Skin epidermis (tissue), 12 donors: ENCODE results near the gene UAP1L1.
"Not testable (repeated sequence)": the region's sequence is repeated elsewhere in the genome, so short reads cannot be mapped to it uniquely, and the experiment has no call there.

Source experiments
- H3K27ac ChIP-seq, 21 experiments: fragments of 200-600 bp; sonication (generic) in 11 of 21; one replicate each; pipeline ENCODE4 v1.5.0; 2020; ENCODE audit warnings: mild to moderate bottlenecking in 3 of 21, inconsistent platforms in 2 of 21, moderate library complexity in 2 of 21
- H3K4me3 ChIP-seq, 7 experiments: fragments of 200-600 bp; sonication (generic) in 2 of 7; one replicate each; pipeline ENCODE4 v1.5.0; 2020; ENCODE audit warnings: inconsistent platforms in 2 of 7, mild to moderate bottlenecking in 2 of 7, moderate library complexity in 1 of 7

UAP1L1 gene

DNA sequence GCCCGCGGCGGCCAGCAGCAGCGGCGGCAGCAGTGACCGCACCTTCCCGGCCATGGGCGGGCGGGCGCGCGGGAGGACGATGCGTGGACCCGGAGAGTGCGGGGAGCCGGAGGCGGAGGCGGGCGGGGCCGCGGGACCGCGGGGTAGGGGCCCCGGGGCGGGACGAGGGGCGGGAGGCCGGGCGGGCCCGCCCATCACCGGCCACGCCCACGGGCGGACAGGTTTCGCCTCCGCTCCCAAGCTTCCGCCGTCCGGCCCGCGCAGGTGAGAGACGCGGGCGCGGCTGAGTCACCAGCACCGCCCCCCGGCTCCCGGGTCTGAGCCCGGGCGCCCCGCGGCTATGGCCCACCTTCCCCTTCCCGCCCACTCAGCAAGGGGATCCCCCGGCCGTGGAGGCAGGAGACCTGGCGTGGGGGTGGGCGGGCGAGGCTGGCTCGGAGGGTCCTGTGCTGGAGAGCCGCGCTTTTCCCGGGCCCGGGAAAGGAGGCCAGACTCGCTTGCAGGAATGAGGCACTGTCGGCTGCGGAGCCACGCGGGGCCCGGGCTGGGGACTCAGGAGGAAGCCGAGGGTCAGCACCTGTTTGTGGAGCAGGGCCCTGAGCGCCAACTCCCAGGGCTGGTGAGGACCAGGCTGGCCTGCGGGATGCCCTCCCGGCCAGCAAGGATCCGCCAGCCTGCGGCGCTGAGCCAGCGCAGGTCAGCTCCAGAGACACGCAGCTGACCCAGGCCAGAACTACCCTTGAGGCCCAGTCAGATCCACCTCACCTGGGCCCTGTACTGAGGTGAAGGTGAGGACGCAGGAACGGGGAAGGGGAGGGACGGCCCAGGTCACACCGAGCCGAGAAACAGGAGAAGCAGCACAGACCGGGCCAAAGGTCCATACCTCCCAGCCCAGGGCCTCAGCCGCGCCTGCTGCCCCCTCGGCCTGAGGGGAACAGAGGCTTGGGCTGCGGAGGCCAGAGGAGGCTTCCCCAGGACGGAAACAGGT is 23.1 kb upstream of the UAP1L1 start, which contains the start of gene ENTPD2:
Gene ENTPD2, minus strand, starts transcription at position 118 of the 988 bp plus-strand sequence. Its CDS starts 64 bp downstream, at position 54.
- Histone ChIP-seq H3K4me3 (peak within 1 kb of the TSS; percentile 17 to 58 (median 28)), H3K27ac (peak within 1 kb of the TSS in 11 of 21 experiments; percentile 28 to 67 (median 57))

DNA sequence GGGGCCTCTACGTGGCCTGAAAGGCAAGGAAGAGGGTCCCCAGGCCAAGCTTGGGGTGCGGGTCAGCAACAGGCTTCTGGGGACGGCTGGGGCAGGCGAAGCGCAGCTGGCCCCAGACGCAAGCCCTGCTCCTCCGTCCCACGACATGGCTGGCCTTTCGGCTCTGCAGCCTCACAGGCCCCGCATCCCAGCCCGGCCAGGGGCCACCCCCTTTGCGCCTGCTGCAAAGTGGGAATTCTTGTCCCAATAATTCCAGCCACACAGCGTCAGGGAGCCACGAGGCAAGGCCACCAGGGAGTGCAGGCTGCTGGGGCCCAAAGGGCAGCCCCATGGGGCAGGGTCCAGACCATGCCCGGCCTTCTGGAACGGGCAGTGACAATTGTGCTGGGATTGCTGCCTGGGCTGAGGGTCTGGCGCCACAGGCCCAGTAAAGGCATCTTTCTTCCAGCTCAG is 22.4 kb upstream of the UAP1L1 start:
- no peak overlapping the region for H3K4me3 ChIP-seq
- H3K27ac ChIP-seq: peak overlapping the region in 9 of 21 experiments; percentile 2 to 67 (median 55)

DNA sequence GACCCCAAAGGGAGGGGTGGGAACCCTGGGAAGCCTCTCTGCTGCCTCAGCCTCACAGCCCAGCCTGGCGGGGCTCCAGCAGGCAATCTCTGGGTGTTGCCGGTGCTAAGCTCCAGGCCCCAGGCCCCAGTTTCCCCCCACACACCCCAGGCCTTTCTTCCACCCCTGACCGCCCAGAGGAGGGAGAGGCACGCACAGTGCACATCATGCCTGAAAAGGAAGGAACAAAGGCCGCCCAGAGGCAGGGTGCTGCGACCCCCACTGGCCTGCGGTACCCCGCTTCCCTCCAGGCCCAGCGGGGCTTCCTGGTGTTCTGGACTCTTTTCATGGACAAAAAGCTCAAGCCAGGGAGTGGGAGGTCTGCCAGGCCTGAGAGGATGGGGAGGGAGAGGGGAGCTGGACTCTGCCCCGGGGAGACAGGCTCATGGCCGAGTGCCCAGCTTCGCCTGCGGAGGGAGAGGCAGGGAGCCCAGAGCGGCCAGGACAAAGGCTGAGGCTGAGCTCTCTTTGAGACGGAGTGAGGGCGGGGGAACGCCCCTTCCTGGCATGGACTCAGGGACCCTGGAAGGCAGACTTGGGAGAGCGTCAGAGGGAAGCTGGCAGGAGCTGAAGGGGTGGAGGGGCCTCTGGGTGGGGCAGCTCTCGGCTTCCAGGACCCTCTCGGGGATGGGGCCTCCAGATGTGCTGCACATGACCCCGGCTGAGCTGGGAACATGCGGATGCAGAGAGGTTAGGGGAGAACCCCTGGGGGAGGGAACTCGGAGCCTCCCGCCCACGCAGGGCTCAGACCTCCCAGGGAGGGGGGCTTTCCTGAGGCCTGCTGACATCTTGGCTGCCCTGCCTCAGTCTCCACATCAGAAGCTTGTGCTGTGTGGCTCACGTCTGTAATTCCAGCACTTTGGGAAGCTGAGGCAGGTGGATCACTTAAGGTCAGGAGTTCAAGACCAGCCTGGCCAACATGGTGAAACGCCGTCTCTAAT is 21.6 kb upstream of the UAP1L1 start:
- peak overlapping the region in 8 of 21 experiments; percentile 17 to 67 (median 54) for H3K27ac ChIP-seq
- no peak overlapping the region for H3K4me3 ChIP-seq

DNA sequence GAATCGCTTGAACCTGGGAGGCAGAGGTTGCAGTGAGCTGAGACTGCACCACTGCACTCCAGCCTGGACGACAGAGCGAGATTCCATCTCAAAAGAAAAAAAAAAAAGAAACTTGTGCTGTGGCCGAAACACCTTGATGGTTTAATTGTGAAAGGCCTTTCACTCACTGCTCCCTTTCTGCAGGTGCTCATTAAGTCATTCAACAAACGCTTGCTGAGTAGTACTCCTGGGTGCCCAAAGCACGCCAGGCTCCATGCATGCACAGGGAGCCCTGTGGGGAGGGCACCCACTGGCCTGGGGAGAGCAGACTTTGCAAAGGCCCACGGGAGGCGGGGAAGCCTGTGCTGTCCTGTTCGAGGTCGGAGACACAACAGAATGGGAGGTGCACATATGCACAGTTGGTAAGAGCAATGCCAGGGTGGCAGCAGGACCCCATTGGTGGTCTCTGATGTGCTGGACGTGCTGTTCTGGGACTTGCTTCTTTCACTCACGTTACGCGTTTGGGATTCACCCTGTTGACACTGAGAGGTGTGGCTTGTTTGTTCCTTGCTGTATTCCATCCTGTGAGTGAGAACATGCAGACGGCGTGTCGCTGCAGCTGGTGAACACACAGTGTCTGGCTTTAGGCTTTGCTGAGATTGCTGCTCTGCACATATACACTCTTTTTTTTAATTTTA is 20.4 kb upstream of the UAP1L1 start:
- H3K27ac ChIP-seq: no peak overlapping the region
- H3K4me3 ChIP-seq: no peak overlapping the region

DNA sequence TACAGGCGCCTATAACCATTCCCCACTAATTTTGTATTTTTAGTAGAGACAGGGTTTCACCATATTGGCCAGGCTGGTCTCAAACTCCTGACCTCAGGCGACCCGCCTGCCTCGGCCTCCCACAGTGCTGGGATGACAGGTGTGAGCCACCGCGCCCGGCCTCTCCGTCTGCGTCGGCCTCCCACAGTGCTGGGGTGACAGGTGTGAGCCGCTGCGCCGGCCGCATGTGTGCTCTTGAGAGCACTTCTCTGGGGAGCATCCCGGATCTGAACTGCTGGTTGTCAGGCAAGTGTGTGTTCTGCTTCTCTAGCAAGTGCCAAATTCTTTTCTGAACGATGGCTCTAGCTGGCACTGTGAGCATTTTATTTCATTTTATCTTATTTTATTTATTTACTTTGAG is 19.8 kb upstream of the UAP1L1 start:
- Histone ChIP-seq H3K4me3 (no peak overlapping the region), H3K27ac (no peak overlapping the region)

DNA sequence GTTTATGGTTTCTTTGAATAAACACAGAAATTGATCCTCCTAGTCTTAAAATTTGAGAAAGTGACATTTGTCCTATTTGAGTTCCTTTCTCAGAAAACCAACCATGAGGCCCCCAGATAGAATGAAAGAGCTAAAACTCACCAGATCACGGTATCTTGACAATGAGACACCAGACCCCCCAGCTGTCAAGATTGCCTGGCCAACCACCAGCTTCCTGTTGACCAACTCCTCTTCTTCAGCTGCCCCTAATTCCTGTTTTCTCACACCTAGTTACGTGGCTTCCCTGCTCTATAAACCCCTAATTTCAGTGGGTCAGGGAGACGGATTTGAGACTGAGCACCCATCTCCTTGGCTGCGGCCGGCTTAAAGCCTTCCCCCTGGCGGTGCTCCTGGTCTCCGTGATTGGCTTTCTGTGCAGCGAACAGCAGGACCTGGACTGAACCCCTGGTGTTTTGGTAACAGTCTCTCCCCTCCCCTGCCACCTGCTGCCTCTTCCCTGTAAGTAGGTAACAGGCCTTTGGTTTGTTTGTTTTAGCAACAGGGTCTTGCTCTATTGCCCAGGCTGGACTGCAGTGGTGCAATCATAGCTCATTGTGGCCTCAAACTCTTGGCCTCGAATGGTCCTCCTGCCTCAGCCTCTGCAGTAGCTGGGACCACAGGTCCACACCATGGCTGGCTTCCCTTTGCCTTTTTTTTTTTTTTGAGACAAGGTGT is 18.6 kb upstream of the UAP1L1 start:
- Histone ChIP-seq H3K4me3 (no peak overlapping the region), H3K27ac (no peak overlapping the region)

DNA sequence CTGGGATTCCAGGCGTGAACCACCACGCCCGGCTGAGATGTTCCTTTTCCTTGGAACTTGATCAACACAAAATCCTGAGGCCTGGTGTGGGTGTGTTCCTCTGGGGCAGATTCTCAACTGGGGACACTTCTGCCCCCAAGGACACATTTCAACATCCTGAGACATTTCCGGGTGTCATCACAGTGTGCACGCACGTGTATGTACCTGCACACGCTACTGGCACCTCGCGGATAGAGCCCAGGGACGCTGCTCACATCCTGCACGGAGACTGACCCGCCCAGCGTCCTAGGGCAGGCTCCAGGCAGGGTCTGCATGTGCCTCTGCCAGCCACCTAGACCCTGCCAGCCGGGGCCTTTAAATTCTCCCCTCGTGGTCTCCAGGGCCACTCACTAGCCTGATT is 14.9 kb upstream of the UAP1L1 start:
- no peak overlapping the region for H3K4me3 ChIP-seq
- no peak overlapping the region for H3K27ac ChIP-seq

DNA sequence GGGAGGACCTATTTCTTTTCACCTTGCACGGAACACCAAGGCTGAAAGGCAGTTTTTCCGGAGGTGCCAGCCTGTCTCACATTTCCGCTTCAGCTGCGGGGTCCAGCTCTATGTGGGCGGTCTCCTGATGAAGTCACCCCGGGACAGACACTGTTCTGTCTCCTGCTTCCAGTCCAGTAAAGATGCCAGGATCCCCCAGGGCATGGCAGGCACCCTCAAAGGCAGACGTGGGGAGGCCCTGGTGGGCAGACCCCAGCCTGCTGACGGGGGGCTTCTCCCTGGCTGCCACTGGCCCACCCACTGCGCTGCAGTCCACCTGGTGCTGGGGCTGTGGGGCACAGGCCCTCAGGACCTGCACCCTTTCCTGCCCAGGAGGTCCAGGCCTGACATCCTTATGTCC is 14.5 kb upstream of the UAP1L1 start:
- not testable (repeated sequence) for H3K4me3 ChIP-seq, H3K27ac ChIP-seq

DNA sequence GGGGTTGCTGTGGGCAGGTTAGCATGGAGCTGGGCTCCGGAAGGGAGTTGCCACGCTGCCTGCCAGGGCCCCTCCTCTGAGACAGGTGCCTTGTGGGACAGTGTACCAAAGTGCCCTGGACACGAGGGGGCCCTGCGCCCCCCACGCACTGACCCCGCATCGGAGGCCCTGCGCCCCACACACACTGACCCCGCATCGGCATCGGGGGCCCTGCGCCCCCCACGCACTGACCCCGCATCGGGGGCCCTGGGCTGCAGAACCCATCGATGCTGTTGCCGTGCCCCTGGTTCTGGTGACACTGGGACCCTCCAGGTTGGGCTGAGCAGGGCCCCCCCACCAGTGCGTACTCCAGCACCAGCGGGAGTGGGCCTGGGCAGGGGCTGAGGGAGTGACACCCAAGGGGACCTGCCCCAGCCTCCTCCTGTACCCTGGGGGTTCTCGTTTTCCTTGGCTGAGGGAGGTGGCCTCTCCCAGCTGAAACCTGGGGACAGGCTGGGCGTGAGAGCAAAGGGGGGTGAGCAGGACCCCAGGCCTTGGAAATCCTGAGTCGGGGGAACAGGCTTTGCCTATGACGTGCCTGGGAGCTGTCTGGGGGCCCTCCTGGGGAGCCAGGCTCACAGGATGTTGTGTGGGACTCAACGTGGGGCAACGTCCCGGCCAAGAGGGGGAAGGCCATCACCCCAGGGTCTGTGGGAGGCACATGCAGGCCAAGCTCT is 13.8 kb upstream of the UAP1L1 start:
- Histone ChIP-seq H3K27ac (no peak overlapping the region), H3K4me3 (no peak overlapping the region)

DNA sequence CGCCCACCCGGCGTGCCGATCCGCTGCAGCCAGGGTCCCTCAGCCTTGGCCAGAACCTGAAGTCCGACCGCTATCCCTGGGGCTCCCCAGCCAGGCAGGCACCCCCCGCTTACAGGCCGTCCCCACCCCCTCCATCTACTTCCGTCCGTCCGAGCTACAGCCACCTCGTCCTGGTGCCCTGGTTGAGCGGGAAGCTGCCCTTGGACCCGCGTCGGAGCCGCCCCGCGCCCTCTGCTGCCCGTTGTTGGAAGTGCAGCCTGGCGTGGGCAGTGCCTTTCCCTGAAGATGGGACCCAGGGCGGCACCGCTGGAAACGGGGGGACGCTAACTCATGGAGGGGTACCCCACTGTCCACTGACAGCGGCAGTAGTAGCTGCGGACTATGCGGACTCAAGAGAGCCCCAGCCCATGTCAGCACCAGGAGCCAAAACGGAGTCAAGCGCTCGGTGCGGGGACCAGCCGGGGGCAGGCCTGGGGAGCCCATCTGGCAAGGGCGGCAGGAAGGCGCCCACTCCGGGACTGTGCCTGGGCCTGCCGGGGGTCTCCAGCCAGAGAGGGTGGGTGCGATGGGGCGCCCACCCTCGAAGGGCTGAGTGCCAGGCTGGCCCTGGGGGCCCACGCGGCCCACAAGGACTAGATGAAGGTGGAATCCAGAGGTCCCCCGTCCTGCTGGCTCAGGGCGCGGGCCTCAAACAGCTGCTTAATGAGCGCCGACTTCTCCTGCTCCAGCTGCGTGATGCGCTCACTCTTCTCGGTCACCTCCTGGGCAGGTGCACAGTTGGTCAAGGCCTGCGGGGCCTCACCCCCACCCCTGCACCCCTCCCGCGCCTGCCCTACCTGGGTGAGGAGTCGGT is 13.1 kb upstream of the UAP1L1 start:
- Histone ChIP-seq H3K27ac (no peak overlapping the region), H3K4me3 (no peak overlapping the region)

DNA sequence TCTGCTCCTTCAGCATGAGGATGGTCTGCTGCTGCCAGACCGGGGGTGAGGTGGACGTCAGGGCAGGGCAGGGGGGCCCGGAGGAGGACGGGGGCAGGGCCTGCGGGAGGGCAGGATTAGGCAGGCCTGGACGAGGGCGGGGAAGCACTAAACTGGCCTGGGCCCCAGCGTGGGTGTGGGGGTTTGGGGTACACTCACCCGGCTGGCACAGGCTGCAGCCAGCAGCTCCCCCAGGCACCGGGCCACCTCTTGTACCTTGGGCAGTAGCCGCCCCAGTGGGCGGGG is 12.5 kb upstream of the UAP1L1 start:
- Histone ChIP-seq H3K4me3 (no peak overlapping the region), H3K27ac (no peak overlapping the region)

DNA sequence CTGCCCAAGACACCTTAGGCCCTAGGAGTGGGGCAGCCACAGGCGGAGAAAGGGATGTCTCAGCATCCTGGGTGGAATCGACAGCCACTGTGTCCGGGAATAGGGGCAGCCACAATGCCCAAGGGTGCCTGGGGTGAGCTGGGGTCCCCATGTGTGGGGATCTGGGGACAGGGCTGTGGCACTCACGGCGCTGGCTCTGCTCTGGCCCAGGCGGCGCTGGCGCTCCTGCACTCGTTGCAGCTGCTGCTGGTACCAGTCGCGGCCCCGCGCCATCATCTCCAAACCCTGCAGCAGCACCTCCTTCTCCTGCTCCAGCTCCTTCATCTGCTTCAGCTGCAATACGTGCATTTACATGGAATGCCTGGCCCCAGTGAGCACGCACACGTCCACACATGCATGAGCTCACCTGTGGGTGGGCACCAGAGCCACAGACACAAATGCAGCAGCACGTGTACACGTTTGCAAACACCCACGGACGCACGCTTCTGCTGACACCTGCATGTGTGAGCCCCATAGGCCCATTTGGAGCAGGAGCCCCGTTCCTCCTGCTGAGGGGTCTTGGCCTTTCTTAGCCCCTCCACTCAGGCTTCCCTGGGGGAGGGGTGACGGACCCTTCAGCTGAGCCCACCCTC is 11.9 kb upstream of the UAP1L1 start:
- no peak overlapping the region for H3K27ac ChIP-seq
- H3K4me3 ChIP-seq: no peak overlapping the region

DNA sequence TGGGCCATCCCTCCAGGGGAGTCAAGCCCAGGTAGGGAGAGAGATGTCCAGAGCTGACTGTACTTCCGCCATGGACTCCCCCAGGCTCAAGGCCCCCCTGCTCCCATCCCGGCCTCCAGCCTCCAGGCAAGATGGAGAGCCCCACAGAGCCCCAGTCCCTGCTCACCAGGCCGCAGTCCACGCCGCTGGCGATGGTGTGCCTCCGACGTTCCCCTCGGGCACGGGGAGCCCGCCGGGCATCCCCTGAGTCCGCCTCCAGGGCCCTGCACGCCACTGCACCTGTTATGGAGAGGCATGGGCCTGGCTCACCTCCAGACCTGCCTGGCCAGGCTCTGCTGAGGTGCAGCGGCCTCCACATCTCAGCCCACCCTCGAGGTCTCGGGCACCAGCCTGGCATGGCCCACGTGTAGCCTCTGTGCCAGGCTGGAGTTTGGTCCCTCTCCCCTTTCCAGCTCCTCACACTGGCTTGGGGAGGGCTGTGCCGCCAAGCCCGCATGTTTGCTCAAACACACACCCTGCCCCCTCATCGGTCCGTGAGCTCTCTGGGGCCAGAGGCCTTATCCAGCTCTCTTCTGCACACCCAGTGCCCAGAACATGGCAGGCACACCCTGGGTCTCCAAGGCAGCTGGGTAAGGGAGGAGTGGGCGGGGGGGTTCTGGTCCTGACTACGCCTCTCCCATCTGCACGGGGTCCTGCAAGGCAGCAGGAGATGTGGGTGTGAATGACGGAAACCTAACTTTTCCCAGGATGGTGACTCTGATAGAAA is 11.0 kb upstream of the UAP1L1 start:
- Histone ChIP-seq H3K27ac (no peak overlapping the region), H3K4me3 (no peak overlapping the region)

DNA sequence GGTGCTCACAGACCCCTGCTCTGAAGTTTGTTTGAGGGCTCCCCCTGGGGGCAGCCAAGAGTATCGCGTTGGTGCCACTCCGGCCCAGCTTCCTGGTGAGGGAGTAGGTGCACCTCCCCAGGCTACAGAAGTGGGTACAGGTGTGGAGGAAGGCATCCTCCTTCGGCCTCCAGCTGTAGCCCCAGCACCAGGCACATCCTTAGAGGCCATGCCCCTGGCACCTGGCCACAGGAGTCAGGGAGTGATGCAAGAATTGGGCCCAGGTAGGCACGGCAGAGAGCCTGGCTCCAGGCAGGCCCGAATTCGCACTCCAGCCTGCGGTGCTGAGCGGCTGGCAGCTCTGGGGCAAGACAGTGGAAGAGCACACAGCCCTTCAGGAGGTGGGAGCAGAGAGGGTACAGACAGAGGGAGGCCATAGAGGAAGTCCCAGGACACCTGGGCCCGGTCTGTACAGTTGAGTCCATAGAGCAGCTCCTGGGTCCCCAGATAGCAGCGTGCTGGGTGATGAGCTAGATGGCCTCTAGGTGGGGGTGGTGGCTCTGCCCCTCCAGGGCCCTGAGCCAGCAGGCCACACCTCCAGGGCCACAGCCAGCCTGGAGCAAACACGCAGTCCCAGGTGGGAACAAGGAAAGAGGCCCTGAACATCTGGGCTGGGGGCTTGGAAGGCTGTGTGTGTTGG is 9.3 kb upstream of the UAP1L1 start:
- Histone ChIP-seq H3K4me3 (peak overlapping the region in 1 of 7 experiments; percentile 7), H3K27ac (peak overlapping the region in 2 of 21 experiments; percentile 9 to 23)

DNA sequence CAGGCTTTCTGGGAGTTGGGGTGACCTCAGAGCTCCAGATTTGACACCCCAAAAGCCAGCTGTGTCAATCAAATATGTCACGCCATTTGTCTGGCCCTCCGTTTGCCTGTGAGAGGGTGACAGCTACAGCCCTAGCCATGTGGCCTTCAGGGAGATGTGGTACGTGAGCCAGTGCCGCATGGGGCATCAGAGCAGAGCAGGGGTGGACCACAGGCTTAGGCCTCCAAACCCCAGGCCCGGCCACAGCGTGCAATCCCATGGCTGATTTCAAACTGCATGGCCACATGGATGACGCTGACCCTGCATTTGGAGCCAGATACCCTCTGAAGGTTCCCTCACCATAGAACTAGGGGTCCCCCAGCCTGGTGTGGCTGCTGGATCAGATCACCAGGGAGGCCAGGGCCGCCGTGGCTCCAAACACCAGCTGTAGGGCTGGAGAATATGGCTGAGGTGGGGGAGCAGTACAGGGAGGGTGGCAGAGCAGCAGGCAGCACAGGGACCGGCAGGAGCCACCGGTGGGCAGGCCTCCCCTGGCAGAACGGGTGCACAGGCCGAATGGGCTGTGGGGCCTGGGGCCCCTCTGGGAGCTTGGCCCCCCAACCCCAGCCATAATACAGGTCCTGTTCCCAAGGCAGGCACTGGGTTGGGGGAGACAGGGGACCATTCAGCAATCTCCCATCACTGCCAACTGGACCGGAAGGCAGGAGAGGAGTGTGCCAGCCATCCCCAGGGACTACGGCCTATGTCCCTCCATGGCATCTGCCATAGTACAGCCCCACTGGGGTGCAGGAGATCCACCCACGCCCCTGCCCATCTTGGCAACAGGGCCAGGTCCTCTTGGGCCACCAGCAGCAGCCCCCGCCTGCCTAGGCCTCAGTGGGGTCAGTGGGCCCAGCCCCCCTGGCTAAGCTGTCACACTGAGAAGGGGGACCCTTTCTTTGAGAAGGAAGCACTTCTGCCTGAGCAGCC is 8.5 kb upstream of the UAP1L1 start:
- Histone ChIP-seq H3K27ac (peak overlapping the region in 3 of 21 experiments; percentile 9 to 72 (median 23)), H3K4me3 (peak overlapping the region in 5 of 7 experiments; percentile 34 to 52 (median 51))
